WTC11 (cell line): ENCODE data around the gene FSCB. TPM values are rescaled to one million over a fixed set of nuclear protein-coding genes. Genes with fewer than 3 reads are reported as not detected.

Experiments
- ATAC-seq: fragments of 200-7000 bp; cut with Tn5 transposase; 2 replicates; pipeline ENCODE4 v1.10.0; 2021; ENCODE audit warnings: mild to moderate bottlenecking, moderate library complexity
- CTCF ChIA-PET: fragments of 300-600 bp; sonication (Branson Sonifier 250); formaldehyde crosslinking; loops from one replicate; lab custom pipeline; 2021; ENCODE audit warnings: antibody characterized with exemption; lab: Charles Lee
- POLR2A ChIA-PET: fragments of 350-600 bp; sonication (Branson Sonifier 250); formaldehyde crosslinking; loops from one replicate; lab custom pipeline; 2021; ENCODE audit warnings: antibody characterized with exemption; lab: Charles Lee
- DNase-seq: peaks from one replicate; pipeline ENCODE4 v3.0.0; 2021; ENCODE audit warnings: low spot score
- H3K27ac Mint-ChIP-seq: 2 replicates; pipeline ENCODE4 v1.8.0; 2021; ENCODE audit warnings: mixed read lengths
- H3K27me3 Mint-ChIP-seq: 2 replicates; pipeline ENCODE4 v1.8.0; 2021; ENCODE audit warnings: low read depth, mild to moderate bottlenecking, moderate library complexity, mixed read lengths
- H3K36me3 Mint-ChIP-seq: 2 replicates; pipeline ENCODE4 v1.8.0; 2021; ENCODE audit warnings: mixed read lengths
- H3K4me1 Mint-ChIP-seq: 2 replicates; pipeline ENCODE4 v1.8.0; 2022; ENCODE audit warnings: mixed read lengths
- H3K4me3 Mint-ChIP-seq: 2 replicates; pipeline ENCODE4 v1.8.0; 2021; ENCODE audit warnings: mild to moderate bottlenecking, moderate library complexity, mixed read lengths
- H3K9me3 Mint-ChIP-seq: 2 replicates; pipeline ENCODE4 v1.8.0; 2021; ENCODE audit warnings: mixed read lengths
- ARID4B ChIP-seq: sonication (generic); formaldehyde crosslinking; IDR thresholded peaks from 2 replicates; pipeline ENCODE4 v1.8.0; 2023; ENCODE audit warnings: missing genetic modification reagents, mild to moderate bottlenecking, borderline replicate concordance
- ATF1 ChIP-seq: sonication (generic); formaldehyde crosslinking; IDR thresholded peaks from 2 replicates; pipeline ENCODE4 v1.8.1; 2023; ENCODE audit warnings: mild to moderate bottlenecking, moderate library complexity, missing genetic modification reagents
- ATF3 ChIP-seq: sonication (generic); formaldehyde crosslinking; conservative IDR thresholded peaks from 2 replicates; pipeline ENCODE4 v1.8.1; 2022; ENCODE audit warnings: mild to moderate bottlenecking, missing genetic modification reagents
- CBFB ChIP-seq: sonication (generic); formaldehyde crosslinking; IDR thresholded peaks from 2 replicates; pipeline ENCODE4 v1.8.1; 2022; ENCODE audit warnings: mild to moderate bottlenecking, low read depth, missing genetic modification reagents
- FOXP4 ChIP-seq: sonication (generic); formaldehyde crosslinking; IDR thresholded peaks from 2 replicates; pipeline ENCODE4 v1.8.0; 2022; ENCODE audit warnings: mild to moderate bottlenecking, missing genetic modification reagents
- GABPB1 ChIP-seq: sonication (generic); formaldehyde crosslinking; IDR thresholded peaks from 2 replicates; pipeline ENCODE4 v1.8.1; 2023; ENCODE audit warnings: mild to moderate bottlenecking, missing genetic modification reagents
- JAZF1 ChIP-seq: fragments of 250-450 bp; sonication (Bioruptor Pico); IDR thresholded peaks from 2 replicates; pipeline ENCODE4 v1.9.0; 2021; ENCODE audit warnings: moderate library complexity, mild to moderate bottlenecking, inconsistent platforms
- JUN ChIP-seq: sonication (generic); formaldehyde crosslinking; IDR thresholded peaks from 2 replicates; pipeline ENCODE4 v1.8.0; 2023; ENCODE audit warnings: mild to moderate bottlenecking, missing genetic modification reagents
- MAX ChIP-seq: sonication (generic); formaldehyde crosslinking; IDR thresholded peaks from 2 replicates; pipeline ENCODE4 v1.8.0; 2022; ENCODE audit warnings: mild to moderate bottlenecking, missing genetic modification reagents
- MYBL2 ChIP-seq: sonication (generic); formaldehyde crosslinking; IDR thresholded peaks from 2 replicates; pipeline ENCODE4 v1.8.1; 2023; ENCODE audit warnings: mild to moderate bottlenecking, moderate library complexity, missing genetic modification reagents
- NFE2L1 ChIP-seq: sonication (generic); formaldehyde crosslinking; IDR thresholded peaks from 2 replicates; pipeline ENCODE4 v1.8.1; 2023; ENCODE audit warnings: missing genetic modification reagents
- NFYB ChIP-seq: sonication (generic); formaldehyde crosslinking; conservative IDR thresholded peaks from 2 replicates; pipeline ENCODE4 v1.8.0; 2022; ENCODE audit warnings: low read depth, missing genetic modification reagents
- NR2C2 ChIP-seq: sonication (generic); formaldehyde crosslinking; IDR thresholded peaks from 2 replicates; pipeline ENCODE4 v1.8.0; 2022; ENCODE audit warnings: mild to moderate bottlenecking, missing genetic modification reagents
- USF1 ChIP-seq: sonication (generic); formaldehyde crosslinking; IDR thresholded peaks from 2 replicates; pipeline ENCODE4 v1.8.0; 2022; ENCODE audit warnings: mild to moderate bottlenecking, missing genetic modification reagents
- ZBTB43 ChIP-seq: sonication (generic); formaldehyde crosslinking; IDR thresholded peaks from 2 replicates; pipeline ENCODE4 v1.8.1; 2023; ENCODE audit warnings: mild to moderate bottlenecking, missing genetic modification reagents
- ZNF219 ChIP-seq: sonication (generic); formaldehyde crosslinking; IDR thresholded peaks from 2 replicates; pipeline ENCODE4 v1.8.0; 2023; ENCODE audit warnings: missing genetic modification reagents, mild to moderate bottlenecking, borderline replicate concordance
- ZNF232 ChIP-seq: sonication (generic); formaldehyde crosslinking; IDR thresholded peaks from 2 replicates; pipeline ENCODE4 v1.8.0; 2022; ENCODE audit warnings: mild to moderate bottlenecking, missing genetic modification reagents
- ZNF281 ChIP-seq: sonication (generic); formaldehyde crosslinking; IDR thresholded peaks from 2 replicates; pipeline ENCODE4 v1.8.0; 2023; ENCODE audit warnings: mild to moderate bottlenecking, missing genetic modification reagents
- ZNF396 ChIP-seq: fragments of 250-450 bp; sonication (Bioruptor Pico); IDR thresholded peaks from 2 replicates; pipeline ENCODE4 v1.8.0; 2021; ENCODE audit warnings: mild to moderate bottlenecking, moderate library complexity, borderline replicate concordance
- ZNF416 ChIP-seq: fragments of 250-450 bp; sonication (Bioruptor Pico); IDR thresholded peaks from 2 replicates; pipeline ENCODE4 v1.9.0; 2021; ENCODE audit warnings: mild to moderate bottlenecking, inconsistent platforms
- total RNA-seq: library from RNA; stranded (reverse); gene quantifications from 3 replicates; pipeline ENCODE4 v1.2.3, GENCODE V29; 2021

Gene FSCB
- total RNA-seq, 1 experiment from 2014 or later, result not detected

GRCh38 chr14:44494137-44494536, 12.9 kb downstream of the FSCB start:
- DNase-seq (no peak), ATAC-seq (no peak)
- Mint-ChIP-seq H3K36me3 (no peaks in the 10 kb centered on the region), H3K4me3 (no peak overlapping the region), H3K4me1 (no peaks in the 10 kb centered on the region), H3K27ac (no peak overlapping the region), H3K27me3 (no peaks in the 10 kb centered on the region), H3K9me3 (peaks cover 7% of the 10 kb centered on the region)
- CTCF ChIA-PET, result interaction anchor here (0.6 kb wide), 1 partner anchor 33 kb away, joined by 3 read pairs; no protein-coding TSS in a partner anchor
- TF ChIP-seq ZBTB43 (no peak), ZNF396 (CRISPR knock-in tag) (no peak), NFE2L1 (no peak), MAX (CRISPR knock-in tag) (no peak), ZNF416 (CRISPR knock-in tag) (no peak), MYBL2 (CRISPR knock-in tag) (no peak), ZNF232 (no peak), ATF3 (CRISPR knock-in tag) (no peak), ARID4B (no peak), ZNF219 (CRISPR knock-in tag) (no peak), ATF1 (CRISPR knock-in tag) (no peak), JUN (CRISPR knock-in tag) (no peak), USF1 (CRISPR knock-in tag) (no peak), NFYB (CRISPR knock-in tag) (no peak), ZNF281 (CRISPR knock-in tag) (no peak), NR2C2 (CRISPR knock-in tag) (no peak), GABPB1 (CRISPR knock-in tag) (no peak), FOXP4 (no peak), CBFB (CRISPR knock-in tag) (no peak), JAZF1 (CRISPR knock-in tag) (no peak)
- TF ChIP-seq, all 79 proteins: peak for 0
- POLR2A ChIA-PET, result no interaction called here
